ENCODE measurements around the gene PXK. TPM values are rescaled to one million over a fixed set of nuclear protein-coding genes. Genes with fewer than 3 reads are reported as not detected.
"Not testable (repeated sequence)": the region's sequence is repeated elsewhere in the genome, so short reads cannot be mapped to it uniquely, and the experiment has no call there.

The PXK gene
- total and polyA plus RNA-seq, 4 experiments from 2014 or later = 20.0 to 28.7 (median 21.8) TPM

GRCh38 chr3:58336135-58336882 is 3.6 kb downstream of the PXK start:
- H3K27ac ChIP-seq (ENCODE audit: low read depth, low read length) = no peak overlapping the region
- H3K4me3 Mint-ChIP-seq = no peak overlapping the region
- CTCF ChIA-PET (ENCODE audit: partially characterized antibody) = interaction anchor here (0.8 to 6.2 kb wide), 8 partner anchors 10 to 196 kb away, joined by 3 to 47 read pairs (median 6); partner anchors contain the start of genes HTD2, KCTD6 and RPP14

DNA sequence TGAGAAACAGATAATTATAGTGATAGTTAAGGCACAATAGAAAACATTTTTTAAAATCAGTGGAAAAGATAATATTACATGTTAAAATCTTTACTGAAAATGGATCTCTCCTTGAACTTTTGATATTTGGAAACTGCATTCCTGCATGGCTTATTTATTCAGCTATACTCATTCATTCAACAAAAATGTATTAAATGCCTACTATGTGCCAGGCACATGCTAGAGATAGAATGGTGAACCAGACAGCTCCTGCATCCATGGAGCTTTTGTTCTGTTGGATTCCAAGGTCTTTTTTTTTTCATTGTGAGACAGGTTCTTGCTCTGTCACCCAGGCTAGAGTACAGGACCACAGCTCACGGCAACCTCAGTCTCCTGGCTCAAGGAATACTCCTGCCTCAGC is 4.5 kb downstream of the PXK start:
- H3K36me3 Mint-ChIP-seq = peaks cover 15 to 17% of the 10 kb centered on the region in 2 donors
- Histone ChIP-seq H3K4me3 (ENCODE audit: low read length in 2 of 2) (no peak overlapping the region), H3K27me3 (ENCODE audit: insufficient read depth, low read length) (no peaks in the 10 kb centered on the region), H3K9me3 (ENCODE audit: control insufficient read depth in 1 of 2, low read length in 2 of 2) (no peaks in the 10 kb centered on the region), H3K4me1 (ENCODE audit: insufficient read depth, low read length) (peaks cover 26% of the 10 kb centered on the region), H3K27ac (ENCODE audit: low read depth, low read length) (no peak overlapping the region), H3K36me3 (ENCODE audit: insufficient read depth, low read length) (no peaks in the 10 kb centered on the region)
- ChIA-PET POLR2A (ENCODE audit: partially characterized antibody) (no interaction called here), CTCF (ENCODE audit: partially characterized antibody) (interaction anchor here (0.7 to 6.2 kb wide), 6 partner anchors 15 to 195 kb away, joined by 3 to 47 read pairs (median 6); partner anchors contain the start of genes HTD2, KCTD6 and RPP14)
- no peaks in the 10 kb centered on the region for H3K27me3 Mint-ChIP-seq
- H3K9me3 Mint-ChIP-seq = no peaks in the 10 kb centered on the region
- no peak overlapping the region for H3K27ac Mint-ChIP-seq
- intact Hi-C loops (cut with micrococcal nuclease) = no loop called here
- DNase-seq = no peak
- no peak overlapping the region for H3K4me3 Mint-ChIP-seq
- peaks cover 22 to 43% (median 28%) of the 10 kb centered on the region in 4 donors for H3K4me1 Mint-ChIP-seq

More at GRCh38 chr3:58336135-58336882, 3.6 kb downstream of the PXK start:
- H3K9me3 ChIP-seq (ENCODE audit: control insufficient read depth in 1 of 2, low read length in 2 of 2) = no peaks in the 10 kb centered on the region
- POLR2A ChIA-PET (ENCODE audit: partially characterized antibody) = interaction anchor here (1.5 to 1.6 kb wide), 2 partner anchors 13 to 30 kb away, joined by 4 read pairs; partner anchors contain the start of genes HTD2 and RPP14
- no peaks in the 10 kb centered on the region for H3K27me3 ChIP-seq (ENCODE audit: insufficient read depth, low read length)
- H3K27me3 Mint-ChIP-seq = no peaks in the 10 kb centered on the region
- no peak for DNase-seq
- no peaks in the 10 kb centered on the region for H3K9me3 Mint-ChIP-seq
- H3K36me3 ChIP-seq (ENCODE audit: insufficient read depth, low read length) = no peaks in the 10 kb centered on the region
- peak overlapping the region in 2 of 7 donors; percentile 19 to 42 for H3K27ac Mint-ChIP-seq
- peaks cover 23 to 49% (median 32%) of the 10 kb centered on the region in 4 donors for H3K4me1 Mint-ChIP-seq
- peaks cover 30% of the 10 kb centered on the region for H3K4me1 ChIP-seq (ENCODE audit: insufficient read depth, low read length)
- no peak overlapping the region for H3K4me3 ChIP-seq (ENCODE audit: low read length in 2 of 2)
- peaks cover 14 to 15% of the 10 kb centered on the region in 2 donors for H3K36me3 Mint-ChIP-seq
- intact Hi-C loops (cut with micrococcal nuclease) = no loop called here

DNA sequence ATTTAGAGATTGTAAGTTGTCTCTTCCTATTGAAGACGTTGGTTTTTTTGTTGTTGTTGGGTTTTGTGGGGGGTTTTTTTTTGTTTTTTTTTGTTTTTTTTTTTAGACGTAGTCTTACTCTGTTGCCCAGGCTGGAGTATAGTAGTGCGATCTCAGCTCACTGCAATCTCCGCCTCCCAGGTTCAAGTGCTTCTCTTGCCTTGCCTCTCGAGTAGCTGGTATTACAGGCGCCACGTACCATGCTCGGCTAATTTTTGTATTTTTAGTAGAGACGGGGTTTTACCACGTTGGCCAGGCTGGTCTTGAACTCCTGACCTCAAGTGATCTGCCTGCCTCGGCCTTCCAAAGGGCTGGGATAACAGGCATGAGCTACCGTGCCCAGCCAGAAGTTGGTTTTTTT is 6.5 kb downstream of the PXK start:
- CTCF ChIA-PET (ENCODE audit: partially characterized antibody) = interaction anchor here (1.6 kb wide), 1 partner anchor 33 kb away, joined by 7 read pairs; the partner anchor contains the start of genes HTD2 and RPP14
- peaks cover 17 to 34% (median 20%) of the 10 kb centered on the region in 4 donors for H3K4me1 Mint-ChIP-seq

GRCh38 chr3:58340594-58341244 is 8.0 kb downstream of the PXK start:
- H3K36me3 ChIP-seq (ENCODE audit: insufficient read depth, low read length) = no peaks in the 10 kb centered on the region
- H3K27ac ChIP-seq (ENCODE audit: low read depth, low read length) = no peak overlapping the region
- no peak for DNase-seq
- H3K27ac Mint-ChIP-seq = no peak overlapping the region
- H3K36me3 Mint-ChIP-seq = peaks cover 14 to 17% of the 10 kb centered on the region in 2 donors
- peaks cover 5 to 24% (median 8%) of the 10 kb centered on the region in 4 donors for H3K4me1 Mint-ChIP-seq
- no peaks in the 10 kb centered on the region for H3K4me1 ChIP-seq (ENCODE audit: insufficient read depth, low read length)
- H3K27me3 ChIP-seq (ENCODE audit: insufficient read depth, low read length) = no peaks in the 10 kb centered on the region
- no peaks in the 10 kb centered on the region for H3K9me3 Mint-ChIP-seq
- CTCF ChIA-PET (ENCODE audit: partially characterized antibody) = interaction anchor here (1.0 to 1.3 kb wide), 2 partner anchors 16 to 34 kb away, joined by 3 to 4 read pairs; partner anchors contain the start of genes HTD2 and RPP14
- no peak overlapping the region for H3K4me3 Mint-ChIP-seq
- intact Hi-C loops (cut with micrococcal nuclease) = no loop called here
- H3K4me3 ChIP-seq (ENCODE audit: low read length in 2 of 2) = no peak overlapping the region
- H3K9me3 ChIP-seq (ENCODE audit: control insufficient read depth in 1 of 2, low read length in 2 of 2) = no peaks in the 10 kb centered on the region
- no peaks in the 10 kb centered on the region for H3K27me3 Mint-ChIP-seq
- POLR2A ChIA-PET (ENCODE audit: partially characterized antibody) = no interaction called here

More for the DNA sequence above, 6.5 kb downstream of the PXK start:
- DNase-seq; H3K27ac ChIP-seq (ENCODE audit: low read depth, low read length); H3K4me3 Mint-ChIP-seq; H3K36me3 ChIP-seq (ENCODE audit: insufficient read depth, low read length); H3K27ac Mint-ChIP-seq; H3K9me3 Mint-ChIP-seq; H3K4me3 ChIP-seq (ENCODE audit: low read length in 2 of 2); intact Hi-C loops (cut with micrococcal nuclease); H3K27me3 Mint-ChIP-seq; H3K9me3 ChIP-seq (ENCODE audit: control insufficient read depth in 1 of 2, low read length in 2 of 2); H3K27me3 ChIP-seq (ENCODE audit: insufficient read depth, low read length): not testable (repeated sequence)
- POLR2A ChIA-PET (ENCODE audit: partially characterized antibody) = interaction anchor here (0.7 kb wide), 1 partner anchor 174 kb away, joined by 3 read pairs; no protein-coding TSS in a partner anchor
- H3K4me1 ChIP-seq (ENCODE audit: insufficient read depth, low read length) = peaks cover 15% of the 10 kb centered on the region
- peaks cover 17% of the 10 kb centered on the region in 2 donors for H3K36me3 Mint-ChIP-seq

- H3K27ac ChIP-seq (ENCODE audit: low read depth, low read length) = no peak overlapping the region
- CTCF ChIA-PET (ENCODE audit: partially characterized antibody) = interaction anchor here (1.0 to 1.3 kb wide), 2 partner anchors 17 to 35 kb away, joined by 3 to 4 read pairs; partner anchors contain the start of genes HTD2 and RPP14
- Mint-ChIP-seq H3K4me3 (no peak overlapping the region), H3K36me3 (peaks cover 14% of the 10 kb centered on the region in 2 donors), H3K9me3 (no peaks in the 10 kb centered on the region), H3K27ac (no peak overlapping the region), H3K27me3 (no peaks in the 10 kb centered on the region), H3K4me1 (peaks cover 2 to 17% (median 9%) of the 10 kb centered on the region in 4 donors)
- no peak overlapping the region for H3K4me3 ChIP-seq (ENCODE audit: low read length in 2 of 2)
- intact Hi-C loops (cut with micrococcal nuclease) = no loop called here
- no peaks in the 10 kb centered on the region for H3K27me3 ChIP-seq (ENCODE audit: insufficient read depth, low read length)
- no peaks in the 10 kb centered on the region for H3K36me3 ChIP-seq (ENCODE audit: insufficient read depth, low read length)
- no peak for DNase-seq
- H3K9me3 ChIP-seq (ENCODE audit: control insufficient read depth in 1 of 2, low read length in 2 of 2) = no peaks in the 10 kb centered on the region
- no peaks in the 10 kb centered on the region for H3K4me1 ChIP-seq (ENCODE audit: insufficient read depth, low read length)
- POLR2A ChIA-PET (ENCODE audit: partially characterized antibody) = no interaction called here
Measured at GRCh38 chr3:58341376-58341775, 8.7 kb downstream of the PXK start.

GRCh38 chr3:58342676-58343075 is 10.0 kb downstream of the PXK start:
- intact Hi-C loops (cut with micrococcal nuclease) = no loop called here
- ChIA-PET CTCF (ENCODE audit: partially characterized antibody) (interaction anchor here (1.8 kb wide), 1 partner anchor 37 kb away, joined by 5 read pairs; the partner anchor contains the start of genes HTD2 and RPP14), POLR2A (ENCODE audit: partially characterized antibody) (no interaction called here)
- H3K27me3 ChIP-seq (ENCODE audit: insufficient read depth, low read length) = no peaks in the 10 kb centered on the region
- H3K27ac Mint-ChIP-seq = no peak overlapping the region
- H3K4me1 Mint-ChIP-seq = peaks cover 5 to 16% (median 8%) of the 10 kb centered on the region in 4 donors
- no peaks in the 10 kb centered on the region for H3K27me3 Mint-ChIP-seq
- DNase-seq = no peak
- no peak overlapping the region for H3K27ac ChIP-seq (ENCODE audit: low read depth, low read length)
- H3K4me3 ChIP-seq (ENCODE audit: low read length in 2 of 2) = no peak overlapping the region
- H3K36me3 Mint-ChIP-seq = peaks cover 14 to 16% of the 10 kb centered on the region in 2 donors
- no peak overlapping the region for H3K4me3 Mint-ChIP-seq
- no peaks in the 10 kb centered on the region for H3K9me3 ChIP-seq (ENCODE audit: control insufficient read depth in 1 of 2, low read length in 2 of 2)
- no peaks in the 10 kb centered on the region for H3K36me3 ChIP-seq (ENCODE audit: insufficient read depth, low read length)
- no peaks in the 10 kb centered on the region for H3K9me3 Mint-ChIP-seq
- H3K4me1 ChIP-seq (ENCODE audit: insufficient read depth, low read length) = no peaks in the 10 kb centered on the region

- ChIA-PET POLR2A (ENCODE audit: partially characterized antibody) (no interaction called here), CTCF (ENCODE audit: partially characterized antibody) (no interaction called here)
- H3K4me3 ChIP-seq (ENCODE audit: low read length in 2 of 2) = no peak overlapping the region
- intact Hi-C loops (cut with micrococcal nuclease) = no loop called here
- H3K9me3 ChIP-seq (ENCODE audit: control insufficient read depth in 1 of 2, low read length in 2 of 2) = no peaks in the 10 kb centered on the region
- Mint-ChIP-seq H3K27me3 (no peaks in the 10 kb centered on the region), H3K36me3 (peaks cover 12 to 17% of the 10 kb centered on the region in 2 donors), H3K4me3 (no peak overlapping the region), H3K27ac (no peak overlapping the region), H3K9me3 (no peaks in the 10 kb centered on the region), H3K4me1 (peaks cover 16 to 26% (median 20%) of the 10 kb centered on the region in 4 donors)
- DNase-seq = no peak
- H3K36me3 ChIP-seq (ENCODE audit: insufficient read depth, low read length) = no peaks in the 10 kb centered on the region
- peaks cover 9% of the 10 kb centered on the region for H3K4me1 ChIP-seq (ENCODE audit: insufficient read depth, low read length)
- no peak overlapping the region for H3K27ac ChIP-seq (ENCODE audit: low read depth, low read length)
- H3K27me3 ChIP-seq (ENCODE audit: insufficient read depth, low read length) = no peaks in the 10 kb centered on the region
Measured at GRCh38 chr3:58345457-58345856, 12.8 kb downstream of the PXK start.
